GM12878 (cell line): Measurements from ENCODE around the gene DEK. TPM values are rescaled to one million over a fixed set of nuclear protein-coding genes. Genes with fewer than 3 reads are reported as not detected.

Experiments
- BACH1 ChIP-seq: fragments of 450-650 bp; IDR thresholded peaks from 2 replicates; pipeline ENCODE4 v1.6.1; 2017; ENCODE audit warnings: mild to moderate bottlenecking, borderline replicate concordance
- BCL11A ChIP-seq: IDR thresholded peaks from 2 replicates; pipeline ENCODE4 v1.6.1; 2011; ENCODE audit warnings: low read depth, low read length
- CHD2 ChIP-seq: IDR thresholded peaks from 2 replicates; pipeline ENCODE4 v1.6.1; 2011; ENCODE audit warnings: low read depth, low read length, improper control_type of control experiment, borderline replicate concordance
- CHD4 ChIP-seq: fragments of 200-600 bp; sonication (generic); IDR thresholded peaks from 2 replicates; pipeline ENCODE4 v1.6.1; 2016; ENCODE audit warnings: mild to moderate bottlenecking
- DPF2 ChIP-seq: fragments of 450-650 bp; IDR thresholded peaks from 2 replicates; pipeline ENCODE4 v1.6.1; 2017; ENCODE audit warnings: mild to moderate bottlenecking
- EED ChIP-seq: sonication (generic); IDR thresholded peaks from 2 replicates; pipeline ENCODE4 v1.6.1; 2016; ENCODE audit warnings: antibody characterized with exemption, low read depth
- HDGF ChIP-seq: fragments of 450-650 bp; IDR thresholded peaks from 2 replicates; pipeline ENCODE4 v1.6.1; 2016; ENCODE audit warnings: antibody characterized with exemption
- JUND ChIP-seq: IDR thresholded peaks from 2 replicates; pipeline ENCODE4 v1.6.1; 2012; ENCODE audit warnings: low read depth, mild to moderate bottlenecking, low read length, improper control_type of control experiment, moderate library complexity
- KDM1A ChIP-seq: fragments of 200-600 bp; sonication (generic); IDR thresholded peaks from 2 replicates; pipeline ENCODE4 v1.6.1; 2016; ENCODE audit warnings: borderline replicate concordance
- MEF2B ChIP-seq: fragments of 450-650 bp; IDR thresholded peaks from 2 replicates; pipeline ENCODE4 v1.6.1; 2018; ENCODE audit warnings: mild to moderate bottlenecking, moderate library complexity; ENCODE audit not compliant: partially characterized antibody, poor library complexity, severe bottlenecking
- MTA3 ChIP-seq: IDR thresholded peaks from 2 replicates; pipeline ENCODE4 v1.6.1; 2012; ENCODE audit warnings: low read length, inconsistent platforms, borderline replicate concordance
- NR2C2 ChIP-seq: IDR thresholded peaks from 2 replicates; pipeline ENCODE4 v1.6.1; 2011; ENCODE audit warnings: borderline replicate concordance, low read depth; ENCODE audit not compliant: control insufficient read depth, insufficient read length
- PML ChIP-seq: IDR thresholded peaks from 2 replicates; pipeline ENCODE4 v1.6.1; 2012; ENCODE audit warnings: low read length, inconsistent platforms
- POLR2AphosphoS2 ChIP-seq: IDR thresholded peaks from 2 replicates; pipeline ENCODE4 v1.6.1; 2011; ENCODE audit warnings: low read depth, mild to moderate bottlenecking, low read length, improper control_type of control experiment, moderate library complexity
- SMARCA5 ChIP-seq: fragments of 450-650 bp; IDR thresholded peaks from 2 replicates; pipeline ENCODE4 v1.6.1; 2017; ENCODE audit warnings: mild to moderate bottlenecking
- STAT1 ChIP-seq: fragments of 450-650 bp; conservative IDR thresholded peaks from 2 replicates; pipeline ENCODE4 v1.6.1; 2014; ENCODE audit warnings: antibody characterized with exemption, mild to moderate bottlenecking
- SUZ12 ChIP-seq: fragments of 200-600 bp; sonication (generic); IDR thresholded peaks from one replicate; pipeline ENCODE4 v1.6.1; 2018; ENCODE audit warnings: antibody characterized with exemption, mild to moderate bottlenecking; ENCODE audit not compliant: unreplicated experiment
- TARDBP ChIP-seq: IDR thresholded peaks from 2 replicates; pipeline ENCODE4 v1.6.1; 2016; ENCODE audit warnings: borderline replicate concordance
- TCF3 ChIP-seq: IDR thresholded peaks from 2 replicates; pipeline ENCODE4 v1.6.1; 2012; ENCODE audit warnings: low read depth, mild to moderate bottlenecking, low read length, borderline replicate concordance; ENCODE audit not compliant: insufficient read depth
- YBX1 ChIP-seq: fragments of 450-650 bp; IDR thresholded peaks from 2 replicates; pipeline ENCODE4 v1.6.1; 2016; ENCODE audit warnings: antibody characterized with exemption
- ZNF207 ChIP-seq: fragments of 450-650 bp; IDR thresholded peaks from 2 replicates; pipeline ENCODE4 v1.6.1; 2014; ENCODE audit warnings: antibody characterized with exemption, mild to moderate bottlenecking, borderline replicate concordance
- ZNF217 ChIP-seq: fragments of 450-650 bp; IDR thresholded peaks from 2 replicates; pipeline ENCODE4 v1.6.1; 2017; ENCODE audit warnings: antibody characterized with exemption, mild to moderate bottlenecking
- ZNF274 ChIP-seq: IDR thresholded peaks from one replicate; pipeline ENCODE4 v1.8.0; 2011; ENCODE audit not compliant: insufficient read length, insufficient read depth
- polyA plus RNA-seq, 11 experiments: library from polyadenylated mRNA; depleted of rRNA in 4 of 11; unstranded in 6 of 11; stranded (reverse) in 5 of 11; fragments of >200 nt; fragmentation: Nextera tagmentation in 4 of 11; fragmentation: Illumina TruSeq in 1 of 11; extraction: Ambion mirVana in 4 of 11; extraction: Trizol in 1 of 11; gene quantifications; 1 replicate in 1 of 11; 2 replicates in 10 of 11; pipeline versions ENCODE4 v1.2.1 to v1.2.3, GENCODE V29; 2011 to 2016; ENCODE audit warnings: inconsistent platforms in 2 of 11, missing spikeins in 2 of 11, low read depth in 1 of 11
- total RNA-seq, 4 experiments: library from RNA; depleted of rRNA in 3 of 4; stranded (reverse); fragments of >200 nt in 3 of 4; fragmentation: Illumina TruSeq in 1 of 4; extraction: Trizol in 1 of 4; gene quantifications; 2 replicates each; pipeline versions ENCODE4 v1.2.1 to v1.2.3, GENCODE V29; 2013 to 2021
- TF ChIP-seq, protein P1 (sequence below): IDR thresholded peaks from 2 replicates; pipeline ENCODE4 v1.6.1; 2012; ENCODE audit warnings: low read depth, low read length, improper control_type of control experiment
- TF ChIP-seq, protein P2 (sequence below): fragments of 450-650 bp; IDR thresholded peaks from 2 replicates; pipeline ENCODE4 v1.6.1; 2017; ENCODE audit warnings: mild to moderate bottlenecking, moderate library complexity
- TF ChIP-seq, protein P3 (sequence below): IDR thresholded peaks from 2 replicates; pipeline ENCODE4 v1.6.1; 2012; ENCODE audit warnings: mild to moderate bottlenecking, low read depth, low read length

DEK gene
- total and polyA plus RNA-seq, 10 of the 15 experiments (the other 5 are each of a cell fraction or from before 2014, with no cell fraction given) = 111 to 346 (median 196) TPM

DNA sequence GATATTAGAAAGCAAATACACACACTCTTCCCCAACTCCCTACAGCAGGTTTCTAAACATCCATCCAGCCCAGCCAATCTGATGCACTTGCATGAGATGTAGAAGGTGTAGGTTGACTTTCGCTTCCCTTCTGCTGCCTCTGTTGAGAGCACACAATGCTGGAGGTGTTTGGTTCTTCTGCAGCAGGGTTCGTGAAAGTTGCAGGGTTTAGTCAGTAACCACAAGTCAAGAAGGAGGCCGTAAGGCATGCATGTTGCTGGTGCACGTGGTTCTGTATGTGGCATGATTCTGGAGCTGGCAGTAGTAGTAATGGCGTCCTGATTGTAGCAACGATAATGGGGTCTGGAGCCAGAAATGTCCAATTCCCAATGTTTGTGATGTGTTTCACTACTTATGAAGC is 53.0 kb downstream of the DEK start (continued):
- no peak for TF ChIP-seq POLR2AphosphoS2
- TF ChIP-seq SMARCA5 = 0 out of 2 replicates have a peak, but pooled peaks have one; percentile 38
- peak; percentile 46; the same call in 1 of the 2 replicates for TF ChIP-seq CHD2
- TF ChIP-seq, protein P1, sequence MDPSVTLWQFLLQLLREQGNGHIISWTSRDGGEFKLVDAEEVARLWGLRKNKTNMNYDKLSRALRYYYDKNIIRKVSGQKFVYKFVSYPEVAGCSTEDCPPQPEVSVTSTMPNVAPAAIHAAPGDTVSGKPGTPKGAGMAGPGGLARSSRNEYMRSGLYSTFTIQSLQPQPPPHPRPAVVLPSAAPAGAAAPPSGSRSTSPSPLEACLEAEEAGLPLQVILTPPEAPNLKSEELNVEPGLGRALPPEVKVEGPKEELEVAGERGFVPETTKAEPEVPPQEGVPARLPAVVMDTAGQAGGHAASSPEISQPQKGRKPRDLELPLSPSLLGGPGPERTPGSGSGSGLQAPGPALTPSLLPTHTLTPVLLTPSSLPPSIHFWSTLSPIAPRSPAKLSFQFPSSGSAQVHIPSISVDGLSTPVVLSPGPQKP = no peak
- peak; percentile 67; the same call in 1 of the 2 replicates for TF ChIP-seq MTA3
- TF ChIP-seq JUND = no peak
- no peak for TF ChIP-seq ZNF274
- TF ChIP-seq BACH1 = peak; percentile 45; the same call in 1 of the 2 replicates
- 0 out of 2 replicates have a peak, but pooled peaks have one; percentile 44 for TF ChIP-seq TARDBP
- TF ChIP-seq DPF2 = peak; percentile 81
- TF ChIP-seq, protein P2, sequence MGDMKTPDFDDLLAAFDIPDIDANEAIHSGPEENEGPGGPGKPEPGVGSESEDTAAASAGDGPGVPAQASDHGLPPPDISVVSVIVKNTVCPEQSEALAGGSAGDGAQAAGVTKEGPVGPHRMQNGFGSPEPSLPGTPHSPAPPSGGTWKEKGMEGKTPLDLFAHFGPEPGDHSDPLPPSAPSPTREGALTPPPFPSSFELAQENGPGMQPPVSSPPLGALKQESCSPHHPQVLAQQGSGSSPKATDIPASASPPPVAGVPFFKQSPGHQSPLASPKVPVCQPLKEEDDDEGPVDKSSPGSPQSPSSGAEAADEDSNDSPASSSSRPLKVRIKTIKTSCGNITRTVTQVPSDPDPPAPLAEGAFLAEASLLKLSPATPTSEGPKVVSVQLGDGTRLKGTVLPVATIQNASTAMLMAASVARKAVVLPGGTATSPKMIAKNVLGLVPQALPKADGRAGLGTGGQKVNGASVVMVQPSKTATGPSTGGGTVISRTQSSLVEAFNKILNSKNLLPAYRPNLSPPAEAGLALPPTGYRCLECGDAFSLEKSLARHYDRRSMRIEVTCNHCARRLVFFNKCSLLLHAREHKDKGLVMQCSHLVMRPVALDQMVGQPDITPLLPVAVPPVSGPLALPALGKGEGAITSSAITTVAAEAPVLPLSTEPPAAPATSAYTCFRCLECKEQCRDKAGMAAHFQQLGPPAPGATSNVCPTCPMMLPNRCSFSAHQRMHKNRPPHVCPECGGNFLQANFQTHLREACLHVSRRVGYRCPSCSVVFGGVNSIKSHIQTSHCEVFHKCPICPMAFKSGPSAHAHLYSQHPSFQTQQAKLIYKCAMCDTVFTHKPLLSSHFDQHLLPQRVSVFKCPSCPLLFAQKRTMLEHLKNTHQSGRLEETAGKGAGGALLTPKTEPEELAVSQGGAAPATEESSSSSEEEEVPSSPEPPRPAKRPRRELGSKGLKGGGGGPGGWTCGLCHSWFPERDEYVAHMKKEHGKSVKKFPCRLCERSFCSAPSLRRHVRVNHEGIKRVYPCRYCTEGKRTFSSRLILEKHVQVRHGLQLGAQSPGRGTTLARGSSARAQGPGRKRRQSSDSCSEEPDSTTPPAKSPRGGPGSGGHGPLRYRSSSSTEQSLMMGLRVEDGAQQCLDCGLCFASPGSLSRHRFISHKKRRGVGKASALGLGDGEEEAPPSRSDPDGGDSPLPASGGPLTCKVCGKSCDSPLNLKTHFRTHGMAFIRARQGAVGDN = peak; percentile 91
- no peak for TF ChIP-seq ZNF217
- TF ChIP-seq EED = peak; percentile 86
- TF ChIP-seq PML = peak; percentile 56; the same call in 1 of the 2 replicates
- no peak for TF ChIP-seq CHD4
- no peak for TF ChIP-seq NR2C2
- TF ChIP-seq YBX1 = no peak
- TF ChIP-seq STAT1 = no peak
- TF ChIP-seq BCL11A = peak; percentile 78
- TF ChIP-seq TCF3 = no peak
- TF ChIP-seq HDGF = peak; percentile 52; the same call in 1 of the 2 replicates
- no peak for TF ChIP-seq KDM1A
- peak; percentile 54 for TF ChIP-seq MEF2B
- TF ChIP-seq ZNF207 = no peak
- TF ChIP-seq SUZ12 = no peak
- TF ChIP-seq, protein P3, sequence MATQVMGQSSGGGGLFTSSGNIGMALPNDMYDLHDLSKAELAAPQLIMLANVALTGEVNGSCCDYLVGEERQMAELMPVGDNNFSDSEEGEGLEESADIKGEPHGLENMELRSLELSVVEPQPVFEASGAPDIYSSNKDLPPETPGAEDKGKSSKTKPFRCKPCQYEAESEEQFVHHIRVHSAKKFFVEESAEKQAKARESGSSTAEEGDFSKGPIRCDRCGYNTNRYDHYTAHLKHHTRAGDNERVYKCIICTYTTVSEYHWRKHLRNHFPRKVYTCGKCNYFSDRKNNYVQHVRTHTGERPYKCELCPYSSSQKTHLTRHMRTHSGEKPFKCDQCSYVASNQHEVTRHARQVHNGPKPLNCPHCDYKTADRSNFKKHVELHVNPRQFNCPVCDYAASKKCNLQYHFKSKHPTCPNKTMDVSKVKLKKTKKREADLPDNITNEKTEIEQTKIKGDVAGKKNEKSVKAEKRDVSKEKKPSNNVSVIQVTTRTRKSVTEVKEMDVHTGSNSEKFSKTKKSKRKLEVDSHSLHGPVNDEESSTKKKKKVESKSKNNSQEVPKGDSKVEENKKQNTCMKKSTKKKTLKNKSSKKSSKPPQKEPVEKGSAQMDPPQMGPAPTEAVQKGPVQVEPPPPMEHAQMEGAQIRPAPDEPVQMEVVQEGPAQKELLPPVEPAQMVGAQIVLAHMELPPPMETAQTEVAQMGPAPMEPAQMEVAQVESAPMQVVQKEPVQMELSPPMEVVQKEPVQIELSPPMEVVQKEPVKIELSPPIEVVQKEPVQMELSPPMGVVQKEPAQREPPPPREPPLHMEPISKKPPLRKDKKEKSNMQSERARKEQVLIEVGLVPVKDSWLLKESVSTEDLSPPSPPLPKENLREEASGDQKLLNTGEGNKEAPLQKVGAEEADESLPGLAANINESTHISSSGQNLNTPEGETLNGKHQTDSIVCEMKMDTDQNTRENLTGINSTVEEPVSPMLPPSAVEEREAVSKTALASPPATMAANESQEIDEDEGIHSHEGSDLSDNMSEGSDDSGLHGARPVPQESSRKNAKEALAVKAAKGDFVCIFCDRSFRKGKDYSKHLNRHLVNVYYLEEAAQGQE = 0 out of 2 replicates have a peak, but pooled peaks have one; percentile 24
